HUES6 (cell line): ENCODE data around the gene FALEC.

Experiments used
- H3K27ac ChIP-seq: 2 replicates; pipeline ENCODE4 v1.7.0; 2013; ENCODE audit warnings: low read depth, mild to moderate bottlenecking, low read length, inconsistent platforms
- H3K27me3 ChIP-seq: 2 replicates; pipeline ENCODE4 v1.6.1; 2013; ENCODE audit warnings: low read length; ENCODE audit not compliant: control insufficient read depth, insufficient read depth
- H3K36me3 ChIP-seq: 2 replicates; pipeline ENCODE4 v1.6.1; 2013; ENCODE audit warnings: low read length; ENCODE audit not compliant: control insufficient read depth, insufficient read depth
- H3K4me1 ChIP-seq: 2 replicates; pipeline ENCODE4 v1.6.1; 2013; ENCODE audit warnings: low read length; ENCODE audit not compliant: control insufficient read depth, insufficient read depth
- H3K4me3 ChIP-seq: 2 replicates; pipeline ENCODE4 v1.5.1; 2013; ENCODE audit warnings: low read depth, low read length
- H3K9ac ChIP-seq: one replicate; pipeline ENCODE4 v1.6.1; 2013; ENCODE audit warnings: mild to moderate bottlenecking, low read length
- H3K9me3 ChIP-seq: 2 replicates; pipeline ENCODE4 v1.6.1; 2013; ENCODE audit warnings: low read depth, low read length; ENCODE audit not compliant: control insufficient read depth, insufficient read depth

FALEC gene

DNA sequence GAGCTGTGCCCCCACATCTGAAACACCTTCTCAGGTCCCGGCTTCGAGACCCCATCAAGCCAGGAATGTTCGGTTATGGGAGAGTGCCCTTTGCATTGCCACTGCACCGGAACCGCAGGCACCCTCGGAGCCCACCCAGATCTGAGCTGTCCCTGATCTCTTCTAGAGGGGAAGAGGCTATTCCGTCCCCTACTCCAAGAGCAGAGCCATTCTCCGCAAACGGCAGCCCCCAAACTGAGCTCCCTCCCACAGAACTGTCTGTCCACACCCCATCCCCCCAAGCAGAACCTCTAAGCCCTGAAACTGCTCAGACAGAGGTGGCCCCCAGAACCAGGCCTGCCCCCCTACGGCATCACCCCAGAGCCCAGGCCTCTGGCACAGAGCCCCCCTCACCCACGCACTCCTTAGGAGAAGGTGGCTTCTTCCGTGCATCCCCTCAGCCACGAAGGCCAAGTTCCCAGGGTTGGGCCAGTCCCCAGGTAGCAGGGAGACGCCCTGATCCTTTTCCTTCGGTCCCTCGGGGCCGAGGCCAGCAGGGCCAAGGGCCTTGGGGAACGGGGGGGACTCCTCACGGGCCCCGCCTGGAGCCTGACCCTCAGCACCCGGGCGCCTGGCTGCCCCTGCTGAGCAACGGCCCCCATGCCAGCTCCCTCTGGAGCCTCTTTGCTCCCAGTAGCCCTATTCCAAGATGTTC is 38.0 kb downstream of the FALEC start:
- Histone ChIP-seq H3K9ac (no peak overlapping the region), H3K4me1 (peaks cover 34% of the 10 kb centered on the region), H3K36me3 (peaks cover 4% of the 10 kb centered on the region), H3K27me3 (peaks cover 14% of the 10 kb centered on the region), H3K27ac (no peak overlapping the region), H3K4me3 (no peak overlapping the region), H3K9me3 (no peaks in the 10 kb centered on the region)

DNA sequence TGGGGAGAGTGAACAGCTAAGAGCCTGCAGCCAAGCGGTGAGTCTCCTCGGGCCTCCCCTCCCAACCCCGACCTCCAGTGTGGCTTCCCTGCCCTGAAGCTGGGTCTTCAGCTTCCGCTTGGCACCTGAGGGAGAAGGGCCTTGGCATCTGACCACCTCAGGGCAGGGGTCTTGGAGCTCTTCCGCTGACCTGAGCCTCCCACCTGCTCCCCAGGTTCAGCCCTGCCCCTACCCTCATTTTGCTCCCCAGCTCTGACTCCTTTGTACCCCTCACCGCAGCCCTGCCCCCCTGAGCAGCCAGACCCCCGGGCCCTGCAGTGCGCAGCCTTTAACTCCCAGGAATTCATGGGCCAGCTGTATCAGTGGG is 38.5 kb downstream of the FALEC start:
- H3K9me3 ChIP-seq = no peaks in the 10 kb centered on the region
- peaks cover 34% of the 10 kb centered on the region for H3K4me1 ChIP-seq
- no peak overlapping the region for H3K4me3 ChIP-seq
- no peak overlapping the region for H3K27ac ChIP-seq
- H3K27me3 ChIP-seq = peaks cover 9% of the 10 kb centered on the region
- H3K36me3 ChIP-seq = peaks cover 4% of the 10 kb centered on the region
- no peak overlapping the region for H3K9ac ChIP-seq

DNA sequence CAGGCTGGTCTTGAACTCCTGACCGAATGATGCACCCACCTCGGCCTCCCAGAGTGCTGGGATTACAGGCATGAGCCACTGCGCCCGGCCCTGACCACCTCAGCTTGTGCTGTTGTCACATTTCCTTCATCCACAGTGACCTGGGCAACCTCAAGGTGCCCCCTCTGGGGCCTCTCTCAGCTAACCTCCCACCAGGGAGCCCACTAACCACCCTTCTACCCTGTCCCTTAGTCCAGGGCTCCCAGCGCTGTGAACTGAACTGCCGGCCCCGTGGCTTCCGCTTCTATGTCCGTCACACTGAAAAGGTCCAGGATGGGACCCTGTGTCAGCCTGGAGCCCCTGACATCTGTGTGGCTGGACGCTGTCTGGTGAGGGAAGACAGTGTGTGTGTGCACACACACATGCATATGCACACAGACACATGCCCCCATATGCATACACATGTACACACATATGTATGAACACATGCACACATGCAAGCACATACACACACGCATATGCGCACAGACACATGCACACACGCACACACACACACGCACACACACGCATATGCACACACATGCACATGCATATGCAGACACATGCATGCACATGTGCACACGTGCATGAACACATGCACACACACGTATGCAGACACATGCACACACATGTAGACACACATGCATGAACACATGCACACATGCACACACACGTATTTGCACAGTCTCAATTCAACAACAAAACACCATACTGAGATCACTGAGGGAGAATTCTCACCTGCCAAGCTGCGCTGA is 39.8 kb downstream of the FALEC start:
- H3K4me3 ChIP-seq = no peak overlapping the region
- no peaks in the 10 kb centered on the region for H3K9me3 ChIP-seq
- no peak overlapping the region for H3K27ac ChIP-seq
- no peaks in the 10 kb centered on the region; the same call in 1 of the 2 replicates for H3K27me3 ChIP-seq
- peaks cover 4% of the 10 kb centered on the region for H3K36me3 ChIP-seq
- H3K9ac ChIP-seq = no peak overlapping the region
- H3K4me1 ChIP-seq = peaks cover 30% of the 10 kb centered on the region

DNA sequence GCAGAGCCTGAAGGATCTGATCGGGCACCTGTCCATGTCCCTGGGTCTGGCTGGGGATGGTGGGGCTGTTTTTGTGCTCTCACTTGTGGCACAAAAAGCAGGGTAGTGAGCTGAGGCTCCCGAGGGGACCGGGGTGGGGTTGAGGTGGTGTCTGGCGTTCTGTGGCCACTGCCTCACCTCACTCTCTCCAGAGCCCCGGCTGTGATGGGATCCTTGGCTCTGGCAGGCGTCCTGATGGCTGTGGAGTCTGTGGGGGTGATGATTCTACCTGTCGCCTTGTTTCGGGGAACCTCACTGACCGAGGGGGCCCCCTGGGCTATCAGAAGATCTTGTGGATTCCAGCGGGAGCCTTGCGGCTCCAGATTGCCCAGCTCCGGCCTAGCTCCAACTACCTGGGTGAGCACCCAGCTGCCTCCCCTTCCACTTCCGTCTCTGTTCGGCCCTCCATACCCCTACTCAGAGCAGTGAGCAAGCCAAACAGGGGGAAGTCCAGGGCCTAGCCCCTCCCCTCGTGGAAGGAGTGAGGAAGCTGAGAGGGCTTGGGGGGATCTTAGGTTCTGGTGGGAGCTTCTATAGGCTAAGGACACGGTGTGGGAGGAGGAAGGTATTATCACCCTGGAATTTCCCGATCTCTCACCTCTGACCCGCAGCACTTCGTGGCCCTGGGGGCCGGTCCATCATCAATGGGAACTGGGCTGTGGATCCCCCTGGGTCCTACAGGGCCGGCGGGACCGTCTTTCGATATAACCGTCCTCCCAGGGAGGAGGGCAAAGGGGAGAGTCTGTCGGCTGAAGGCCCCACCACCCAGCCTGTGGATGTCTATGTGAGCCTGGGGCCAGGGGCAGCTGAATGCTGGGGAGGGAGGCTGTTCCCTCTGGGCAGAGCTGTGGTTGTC is 40.7 kb downstream of the FALEC start:
- H3K9ac ChIP-seq = no peak overlapping the region

DNA sequence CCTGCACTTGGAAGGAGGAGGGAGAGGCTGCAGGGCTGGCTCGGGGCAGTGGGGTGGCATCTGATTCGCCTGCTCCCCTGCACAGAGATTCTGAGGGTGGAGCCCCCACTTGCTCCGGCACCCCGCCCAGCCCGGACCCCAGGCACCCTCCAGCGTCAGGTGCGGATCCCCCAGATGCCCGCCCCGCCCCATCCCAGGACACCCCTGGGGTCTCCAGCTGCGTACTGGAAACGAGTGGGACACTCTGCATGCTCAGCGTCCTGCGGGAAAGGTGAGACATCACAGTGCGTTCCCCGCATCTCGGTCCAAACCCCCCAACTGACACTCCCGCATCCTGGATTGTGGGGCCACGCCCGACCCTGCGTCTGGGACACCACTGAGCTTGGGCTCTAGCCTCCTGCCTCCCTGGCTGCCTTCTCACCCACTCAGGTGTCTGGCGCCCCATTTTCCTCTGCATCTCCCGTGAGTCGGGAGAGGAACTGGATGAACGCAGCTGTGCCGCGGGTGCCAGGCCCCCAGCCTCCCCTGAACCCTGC is 41.6 kb downstream of the FALEC start:
- Histone ChIP-seq H3K36me3 (peaks cover 4% of the 10 kb centered on the region), H3K9ac (no peak overlapping the region), H3K9me3 (no peaks in the 10 kb centered on the region), H3K27me3 (no peaks in the 10 kb centered on the region), H3K4me3 (no peak overlapping the region), H3K27ac (no peak overlapping the region), H3K4me1 (peaks cover 19% of the 10 kb centered on the region)

More for the DNA sequence above, 40.7 kb downstream of the FALEC start:
- Histone ChIP-seq H3K4me3 (no peak overlapping the region), H3K36me3 (peaks cover 4% of the 10 kb centered on the region), H3K27ac (no peak overlapping the region), H3K9me3 (no peaks in the 10 kb centered on the region), H3K27me3 (no peaks in the 10 kb centered on the region), H3K4me1 (peaks cover 25% of the 10 kb centered on the region)

DNA sequence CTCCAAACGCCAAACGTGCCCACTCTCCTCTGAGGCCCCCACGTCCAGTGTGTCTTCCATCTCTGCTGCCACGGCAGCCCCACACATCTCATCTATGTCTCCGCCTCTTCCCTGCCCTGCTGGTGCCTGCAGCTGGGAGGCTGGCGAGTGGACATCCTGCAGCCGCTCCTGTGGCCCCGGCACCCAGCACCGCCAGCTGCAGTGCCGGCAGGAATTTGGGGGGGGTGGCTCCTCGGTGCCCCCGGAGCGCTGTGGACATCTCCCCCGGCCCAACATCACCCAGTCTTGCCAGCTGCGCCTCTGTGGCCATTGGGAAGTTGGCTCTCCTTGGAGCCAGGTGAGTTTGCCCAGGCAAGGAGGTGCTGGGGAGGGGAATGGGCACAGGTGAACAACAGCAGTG is 42.3 kb downstream of the FALEC start:
- Histone ChIP-seq H3K9ac (no peak overlapping the region), H3K27ac (no peak overlapping the region), H3K4me3 (no peak overlapping the region), H3K36me3 (peaks cover 4% of the 10 kb centered on the region), H3K27me3 (no peaks in the 10 kb centered on the region), H3K4me1 (peaks cover 19% of the 10 kb centered on the region), H3K9me3 (no peaks in the 10 kb centered on the region)

DNA sequence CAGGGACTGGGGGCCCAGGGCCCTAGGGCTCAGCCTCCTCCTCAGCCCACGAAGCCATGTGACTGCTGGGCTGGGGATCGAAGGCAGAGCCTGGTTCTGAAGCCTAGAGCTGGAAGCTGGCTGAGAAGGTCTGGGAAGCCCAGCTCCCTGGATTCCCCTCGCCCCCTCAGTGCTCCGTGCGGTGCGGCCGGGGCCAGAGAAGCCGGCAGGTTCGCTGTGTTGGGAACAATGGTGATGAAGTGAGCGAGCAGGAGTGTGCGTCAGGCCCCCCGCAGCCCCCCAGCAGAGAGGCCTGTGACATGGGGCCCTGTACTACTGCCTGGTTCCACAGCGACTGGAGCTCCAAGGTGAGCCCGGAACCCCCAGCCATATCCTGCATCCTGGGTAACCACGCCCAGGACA is 42.8 kb downstream of the FALEC start:
- no peak overlapping the region for H3K27ac ChIP-seq
- H3K4me1 ChIP-seq = peaks cover 24% of the 10 kb centered on the region

DNA sequence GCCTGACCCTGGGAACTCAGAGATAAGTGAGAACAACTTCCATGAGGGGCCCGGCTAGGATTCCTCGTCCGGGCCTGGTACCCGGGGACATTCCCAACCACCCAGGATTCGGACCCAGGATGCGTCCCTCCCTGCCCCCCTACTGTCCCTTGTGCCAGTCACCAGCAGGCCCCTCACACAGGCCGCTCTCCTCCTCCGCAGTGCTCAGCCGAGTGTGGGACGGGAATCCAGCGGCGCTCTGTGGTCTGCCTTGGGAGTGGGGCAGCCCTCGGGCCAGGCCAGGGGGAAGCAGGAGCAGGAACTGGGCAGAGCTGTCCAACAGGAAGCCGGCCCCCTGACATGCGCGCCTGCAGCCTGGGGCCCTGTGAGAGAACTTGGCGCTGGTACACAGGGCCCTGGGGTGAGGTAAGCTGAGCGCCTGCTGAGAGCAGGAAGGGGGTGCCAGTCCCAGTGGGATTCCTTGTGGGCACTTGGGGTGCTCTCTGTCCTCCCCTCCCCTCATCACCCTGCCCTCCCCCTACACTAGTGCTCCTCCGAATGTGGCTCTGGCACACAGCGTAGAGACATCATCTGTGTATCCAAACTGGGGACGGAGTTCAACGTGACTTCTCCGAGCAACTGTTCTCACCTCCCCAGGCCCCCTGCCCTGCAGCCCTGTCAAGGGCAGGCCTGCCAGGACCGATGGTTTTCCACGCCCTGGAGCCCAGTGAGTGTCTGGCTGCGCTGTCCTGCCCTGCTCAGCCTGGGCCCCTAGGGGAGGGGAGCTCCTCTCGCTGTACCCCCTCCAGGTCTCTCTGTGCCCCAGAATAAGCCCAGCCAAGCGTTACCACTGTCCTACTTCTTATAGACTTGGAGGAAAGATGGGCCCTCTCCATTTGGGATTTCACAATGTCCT is 43.5 kb downstream of the FALEC start:
- Histone ChIP-seq H3K4me3 (no peak overlapping the region), H3K4me1 (peaks cover 31% of the 10 kb centered on the region), H3K36me3 (peaks cover 4% of the 10 kb centered on the region), H3K27ac (no peak overlapping the region), H3K9ac (no peak overlapping the region), H3K9me3 (no peaks in the 10 kb centered on the region), H3K27me3 (no peaks in the 10 kb centered on the region)

More for the DNA sequence above, 42.8 kb downstream of the FALEC start:
- peaks cover 4% of the 10 kb centered on the region for H3K36me3 ChIP-seq
- H3K4me3 ChIP-seq = no peak overlapping the region
- no peaks in the 10 kb centered on the region for H3K27me3 ChIP-seq
- H3K9ac ChIP-seq = no peak overlapping the region
- H3K9me3 ChIP-seq = no peaks in the 10 kb centered on the region

DNA sequence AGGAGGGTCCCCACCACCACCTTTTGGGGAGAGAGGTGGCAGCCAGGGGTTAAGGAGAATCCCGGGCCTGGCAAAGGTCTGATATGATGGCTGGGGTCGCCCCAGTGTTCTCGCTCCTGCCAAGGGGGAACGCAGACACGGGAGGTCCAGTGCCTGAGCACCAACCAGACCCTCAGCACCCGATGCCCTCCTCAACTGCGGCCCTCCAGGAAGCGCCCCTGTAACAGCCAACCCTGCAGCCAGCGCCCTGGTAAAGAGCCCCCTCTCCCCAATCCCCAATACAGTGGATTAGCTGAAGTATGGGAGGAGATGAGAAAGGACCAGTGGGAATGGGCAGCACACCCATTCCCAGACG is 44.1 kb downstream of the FALEC start:
- Histone ChIP-seq H3K4me1 (peaks cover 34% of the 10 kb centered on the region), H3K27ac (no peak overlapping the region)

DNA sequence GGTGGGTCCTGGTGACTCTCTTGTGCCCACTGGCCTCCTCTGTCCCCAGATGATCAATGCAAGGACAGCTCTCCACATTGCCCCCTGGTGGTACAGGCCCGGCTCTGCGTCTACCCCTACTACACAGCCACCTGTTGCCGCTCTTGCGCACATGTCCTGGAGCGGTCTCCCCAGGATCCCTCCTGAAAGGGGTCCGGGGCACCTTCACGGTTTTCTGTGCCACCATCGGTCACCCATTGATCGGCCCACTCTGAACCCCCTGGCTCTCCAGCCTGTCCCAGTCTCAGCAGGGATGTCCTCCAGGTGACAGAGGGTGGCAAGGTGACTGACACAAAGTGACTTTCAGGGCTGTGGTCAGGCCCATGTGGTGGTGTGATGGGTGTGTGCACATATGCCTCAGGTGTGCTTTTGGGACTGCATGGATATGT is 44.5 kb downstream of the FALEC start:
- H3K9me3 ChIP-seq = no peaks in the 10 kb centered on the region
- no peak overlapping the region for H3K4me3 ChIP-seq
- H3K27ac ChIP-seq = no peak overlapping the region
- H3K36me3 ChIP-seq = peaks cover 4% of the 10 kb centered on the region
- H3K9ac ChIP-seq = no peak overlapping the region
- peaks cover 34% of the 10 kb centered on the region for H3K4me1 ChIP-seq
- H3K27me3 ChIP-seq = no peaks in the 10 kb centered on the region

More for the DNA sequence above, 44.1 kb downstream of the FALEC start:
- peaks cover 4% of the 10 kb centered on the region for H3K36me3 ChIP-seq
- H3K27me3 ChIP-seq = no peaks in the 10 kb centered on the region
- H3K9ac ChIP-seq = no peak overlapping the region
- H3K9me3 ChIP-seq = no peaks in the 10 kb centered on the region
- H3K4me3 ChIP-seq = no peak overlapping the region
